CD4-positive, alpha-beta T cell treated with Interleukin-6 at 100 ng/mL for 8 hours (primary cell): Measurements from ENCODE around the gene SPRY1.

Source experiments
- DNase-seq: peaks from one replicate; pipeline ENCODE4 v3.0.0-alpha.2; 2020; ENCODE audit warnings: mixed read lengths, low spot score

SPRY1 gene

DNA sequence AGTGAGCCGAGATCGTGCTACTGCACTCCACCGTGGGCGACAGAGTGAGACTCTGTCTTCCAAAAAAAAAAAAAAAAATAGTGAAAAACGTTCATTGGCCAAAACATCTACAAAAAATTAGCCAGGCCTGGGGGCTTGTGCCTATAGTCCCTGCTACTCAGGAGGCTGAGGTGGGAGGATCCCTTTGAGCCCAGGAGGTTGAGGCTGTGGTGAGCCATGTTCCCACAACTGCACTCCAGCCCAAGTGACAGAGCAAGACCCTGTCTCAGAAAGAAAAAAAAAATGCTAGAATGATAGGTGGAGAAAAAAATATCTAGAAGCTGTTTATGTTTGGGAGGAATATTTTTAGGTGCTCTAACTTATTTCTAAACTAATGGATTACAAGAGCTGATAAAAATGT is 14.9 kb downstream of the SPRY1 start:
- no peak for DNase-seq

DNA sequence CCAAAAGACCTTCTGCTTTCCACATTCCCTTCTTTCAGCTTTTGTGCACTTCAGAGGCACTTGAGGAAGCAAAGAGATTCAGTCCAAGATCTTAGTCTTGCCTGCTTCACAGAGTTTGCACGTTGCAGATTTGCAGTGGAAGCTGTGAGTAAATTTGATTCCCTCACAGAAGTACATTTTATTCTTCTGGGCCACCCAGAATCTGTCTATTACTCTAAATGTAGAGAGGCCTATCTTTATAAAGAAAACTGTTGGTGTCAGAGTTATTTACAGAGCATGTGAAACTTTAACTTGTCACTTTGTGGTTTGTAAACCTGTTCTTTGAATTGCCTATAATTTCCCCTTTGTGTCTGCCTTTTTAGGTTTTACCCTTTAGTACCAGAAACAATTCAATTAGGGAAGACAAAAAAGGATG is 15.5 kb downstream of the SPRY1 start:
- DNase-seq: no peak

DNA sequence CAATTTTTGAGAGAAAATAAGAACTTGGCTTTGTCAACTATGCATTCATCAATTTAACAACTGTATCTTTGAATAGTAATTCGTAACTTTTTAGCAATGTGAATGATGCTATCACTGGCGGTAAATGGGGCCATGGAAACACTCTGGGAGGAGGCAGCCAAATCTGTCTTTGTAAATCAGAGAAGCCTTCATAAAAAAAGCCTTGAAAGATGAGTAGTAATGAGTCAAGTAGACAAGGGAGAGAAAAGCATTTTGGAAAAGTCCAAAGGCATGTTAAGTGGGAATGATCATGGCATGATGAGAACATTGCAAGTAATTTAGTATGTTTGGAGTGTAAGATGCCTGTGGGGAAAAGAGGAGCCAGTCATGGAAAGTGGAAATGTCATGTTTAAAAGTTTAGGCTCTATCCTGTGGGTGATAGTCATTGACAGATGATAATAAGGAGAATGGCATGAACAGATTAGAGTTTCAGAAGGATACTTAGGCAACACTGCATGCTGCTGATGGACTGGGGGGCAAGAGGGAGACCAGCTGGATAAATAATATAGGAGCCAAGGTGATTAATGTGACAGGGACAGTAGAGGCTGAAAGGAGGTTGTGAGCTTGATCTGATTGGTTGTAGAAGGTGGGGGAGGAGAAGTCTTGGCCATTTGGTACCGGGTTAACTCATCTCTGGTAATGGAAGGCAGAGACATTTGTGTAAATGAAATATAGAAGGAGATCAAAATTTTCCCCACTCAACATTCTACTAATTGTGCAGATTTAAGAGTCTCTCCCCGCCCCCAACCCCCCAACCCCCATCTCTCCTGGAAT is 16.3 kb downstream of the SPRY1 start:
- DNase-seq: no peak

GRCh38 chr4:123415576-123415975 is 19.0 kb downstream of the SPRY1 start:
- DNase-seq: no peak

- DNase-seq: no peak
Observed at GRCh38 chr4:123415977-123416376, 19.4 kb downstream of the SPRY1 start.

- DNase-seq: no peak
Observed at GRCh38 chr4:123417813-123418212, 21.2 kb downstream of the SPRY1 start.

GRCh38 chr4:123418351-123418931 is 21.8 kb downstream of the SPRY1 start:
- DNase-seq: no peak

DNA sequence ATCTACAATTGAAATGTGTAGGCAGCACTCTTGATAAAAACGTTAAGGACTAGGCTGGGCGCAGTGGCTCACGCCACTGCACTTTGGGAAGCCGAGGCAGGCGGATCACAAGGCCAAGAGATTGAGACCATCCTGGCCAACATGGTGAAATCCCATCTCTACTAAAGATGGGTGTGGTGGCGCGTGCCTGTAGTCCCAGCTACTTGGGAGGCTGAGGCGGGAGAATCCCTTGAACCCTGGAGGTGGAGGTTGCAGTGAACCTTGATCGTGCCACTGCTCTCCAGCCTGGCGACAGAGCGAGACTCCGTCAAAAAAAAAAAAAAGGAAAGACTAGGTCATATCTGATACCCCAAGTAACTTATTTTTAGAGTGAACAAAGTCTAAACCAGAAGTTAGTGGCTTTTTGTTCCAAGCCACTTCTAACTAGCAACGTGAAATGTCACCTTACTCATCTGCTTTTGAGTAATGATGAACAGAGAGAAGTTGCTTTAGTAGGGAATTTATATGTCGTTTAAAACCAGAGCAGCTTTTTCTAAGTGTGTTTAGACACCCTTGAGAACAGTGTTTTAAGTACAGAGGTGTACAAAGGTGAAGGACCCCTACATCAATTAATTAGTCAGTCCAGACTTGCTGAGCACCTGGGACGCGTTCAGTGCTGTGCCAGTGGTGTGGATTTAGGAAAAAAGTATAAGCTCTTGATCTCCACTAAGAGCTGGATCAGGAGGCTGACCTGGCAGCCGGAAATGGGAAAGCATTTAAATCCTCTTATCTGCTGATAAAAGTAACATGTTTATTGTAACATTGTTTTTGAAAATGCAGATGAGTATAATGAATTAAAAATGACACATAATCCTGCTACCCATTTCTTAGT is 23.5 kb downstream of the SPRY1 start:
- no peak for DNase-seq

- no peak for DNase-seq
Observed at GRCh38 chr4:123421227-123421936, 24.8 kb downstream of the SPRY1 start.

DNA sequence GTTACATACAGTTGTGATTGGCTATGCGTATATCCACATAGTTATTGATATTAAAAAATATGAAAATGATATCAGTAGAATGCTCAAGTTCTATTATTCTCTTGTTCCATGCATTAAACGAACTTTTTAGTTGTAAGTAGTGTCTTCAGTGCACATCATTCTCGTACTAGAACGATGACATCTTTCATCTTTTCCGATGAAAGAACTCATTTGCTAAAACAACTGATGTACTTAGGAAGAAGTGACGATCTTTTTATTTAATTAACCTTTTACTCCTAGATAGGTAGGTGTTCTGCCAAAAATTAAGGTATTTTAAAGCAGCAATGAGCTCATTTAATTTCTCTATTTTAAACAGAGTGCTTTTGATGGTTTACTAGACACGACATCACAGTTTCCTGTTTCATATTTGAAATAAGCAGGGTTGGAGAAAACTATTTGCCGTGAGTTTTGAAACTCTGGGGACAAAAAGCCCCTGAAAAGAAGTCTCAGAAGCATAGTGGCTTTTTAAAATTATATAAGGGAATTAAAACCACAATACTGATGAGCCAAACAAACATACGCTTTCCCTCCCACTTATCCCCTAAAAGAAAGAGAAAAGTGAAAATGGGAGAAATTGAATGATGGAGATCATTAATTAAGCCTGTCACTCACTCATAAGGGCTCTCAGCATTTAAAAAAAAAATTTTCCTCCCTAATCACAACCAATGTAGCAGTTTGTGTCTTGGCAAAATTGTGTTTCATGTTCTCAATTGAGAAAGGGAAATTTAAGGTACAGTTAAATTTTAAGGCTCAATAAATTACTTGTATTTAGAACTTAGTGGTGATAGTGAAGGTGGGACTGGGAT is 25.6 kb downstream of the SPRY1 start:
- no peak for DNase-seq

GRCh38 chr4:123423819-123424218 is 27.2 kb downstream of the SPRY1 start:
- DNase-seq: no peak

- DNase-seq: no peak
Observed at GRCh38 chr4:123427951-123428350, 31.4 kb downstream of the SPRY1 start.

- no peak for DNase-seq
Observed at GRCh38 chr4:123430031-123430430, 33.4 kb downstream of the SPRY1 start.

GRCh38 chr4:123430501-123430900 is 33.9 kb downstream of the SPRY1 start:
- no peak for DNase-seq

DNA sequence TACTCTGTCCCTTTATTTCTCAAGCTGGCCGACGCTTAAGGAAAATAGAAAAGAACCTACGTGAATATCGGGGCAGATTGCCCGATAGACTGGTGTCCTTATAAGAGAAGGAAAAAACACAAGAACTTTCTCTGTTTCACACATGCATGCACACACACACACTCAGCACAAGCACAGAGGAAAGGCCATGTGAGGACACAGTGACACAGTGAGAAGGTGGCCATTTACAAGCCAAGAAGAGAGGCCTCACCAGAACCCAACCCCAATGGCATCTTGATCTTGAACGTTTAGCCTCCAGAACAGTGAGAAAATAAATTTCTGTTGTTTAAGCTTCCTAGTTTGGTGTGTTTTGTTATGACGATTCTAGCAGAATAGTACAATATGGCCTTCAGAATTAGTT is 37.0 kb downstream of the SPRY1 start:
- DNase-seq: no peak

GRCh38 chr4:123433976-123434375 is 37.4 kb downstream of the SPRY1 start:
- no peak for DNase-seq

GRCh38 chr4:123435246-123436113 is 38.9 kb downstream of the SPRY1 start:
- DNase-seq: no peak

- DNase-seq: no peak
Observed at GRCh38 chr4:123438031-123438430, 41.4 kb downstream of the SPRY1 start.

- peak; percentile 11 for DNase-seq
Observed at GRCh38 chr4:123443401-123444289, 47.0 kb downstream of the SPRY1 start.
